ENCODE measurements around the gene COMMD10. TPM values are rescaled to one million over a fixed set of nuclear protein-coding genes. Genes with fewer than 3 reads are reported as not detected.

Gene COMMD10
- total RNA-seq, result 10 to 100 TPM; 19.7 to 23.0 TPM

DNA sequence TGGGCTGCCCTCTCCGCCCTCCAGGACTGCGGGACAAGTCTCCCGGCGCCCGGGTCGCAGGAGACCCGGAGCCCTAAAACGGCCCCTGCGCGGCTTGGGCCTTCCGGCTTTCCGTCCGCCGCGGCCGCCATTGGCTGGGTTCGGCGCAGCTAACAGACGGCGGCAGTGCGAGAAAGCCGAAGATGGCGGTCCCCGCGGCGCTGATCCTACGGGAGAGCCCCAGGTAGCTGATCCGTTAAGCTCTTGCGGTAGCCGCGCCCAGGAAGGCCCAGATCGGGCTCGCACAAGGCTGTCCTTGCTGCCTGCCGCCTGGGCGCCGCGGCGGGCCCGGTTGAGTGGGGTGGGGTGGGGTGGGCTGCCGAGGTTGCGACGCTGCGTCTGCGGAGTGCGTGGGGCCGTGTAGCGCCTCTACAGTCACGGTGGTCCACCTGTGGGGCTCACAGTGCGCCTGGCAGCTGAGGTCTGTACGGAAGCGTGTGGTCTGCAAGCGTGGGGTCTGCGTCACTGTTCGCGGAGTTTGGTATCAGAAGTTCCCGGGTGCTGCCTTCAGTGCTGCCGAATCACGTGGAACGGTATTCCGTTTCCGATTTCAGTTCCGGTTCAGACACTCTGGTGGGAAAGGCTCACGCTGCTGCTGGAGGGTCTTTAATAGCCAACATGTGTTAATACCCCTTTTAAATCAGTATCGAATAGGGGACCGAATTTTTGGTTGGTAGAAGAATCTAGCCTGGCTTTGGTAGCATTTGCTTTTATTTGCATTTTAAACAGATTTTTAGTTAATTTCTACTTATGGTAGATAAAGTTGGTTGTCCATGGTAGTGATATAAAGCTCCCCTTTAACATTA lies at the start of gene COMMD10:
TSS of gene COMMD10 (plus strand) at position 155 of the 845 bp plus-strand sequence.
- Mint-ChIP-seq H3K4me3 (peak within 1 kb of the TSS; percentile 88), H3K36me3 (ENCODE audit: low read depth) (peaks cover 29% of the 10 kb centered on the region), H3K4me1 (peaks cover 50% of the 10 kb centered on the region), H3K27ac (peak within 1 kb of the TSS; percentile 94), H3K27me3 (no peaks in the 10 kb centered on the region), H3K9me3 (ENCODE audit: low read depth) (no peaks in the 10 kb centered on the region)
- DNase-seq (peak; percentile 86), ATAC-seq (peak; percentile 87)
- POLR2A ChIA-PET, result interaction anchor here (0.6 kb wide), 1 partner anchor 460 kb away, joined by 4 read pairs; no protein-coding TSS in a partner anchor
- intact Hi-C loops (cut with DNase I, micrococcal nuclease), result loop anchor here (1.0 to 10.0 kb wide), 6 partner anchors 244 to 790 kb away; partner anchors contain the start of genes AP3S1 (in 2 of the 2), ATG12 (in 2 of the 2), CCDC112 (in 2 of the 2) and FEM1C (in 1 of the 2)
- CTCF ChIA-PET, result interaction anchor here (0.5 to 1.2 kb wide), 4 partner anchors 10 to 51 kb away, joined by 3 to 4 read pairs (median 4); no protein-coding TSS in a partner anchor

DNA sequence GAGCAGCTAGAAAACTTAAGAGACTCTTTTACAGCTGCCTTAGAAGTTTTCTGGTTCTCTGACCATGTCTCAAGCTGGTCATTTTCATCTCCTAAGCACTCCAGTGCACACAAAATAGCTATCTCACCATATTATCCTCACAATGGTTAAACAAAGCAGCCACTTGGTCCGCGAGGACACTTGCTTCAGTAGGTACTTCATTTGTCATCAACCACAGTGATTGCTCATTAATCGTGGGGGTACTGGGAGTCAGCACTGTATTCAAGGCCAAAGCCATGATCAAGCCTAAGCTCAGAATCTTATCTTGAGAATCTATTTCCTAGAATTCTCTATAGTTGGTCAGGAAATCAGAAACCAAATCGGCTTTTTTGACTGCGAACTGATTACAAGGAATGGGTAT lies 49.7 kb upstream of the COMMD10 start:
- DNase-seq (no peak), ATAC-seq (no peak)
- H3K36me3 Mint-ChIP-seq (ENCODE audit: low read depth), result no peaks in the 10 kb centered on the region
- H3K9me3 Mint-ChIP-seq (ENCODE audit: low read depth), result no peaks in the 10 kb centered on the region
- peaks cover 9% of the 10 kb centered on the region for H3K27me3 Mint-ChIP-seq
- ChIA-PET POLR2A (no interaction called here), CTCF (interaction anchor here (1.2 kb wide), 1 partner anchor 461 kb away, joined by 4 read pairs; no protein-coding TSS in a partner anchor)
- H3K4me1 Mint-ChIP-seq, result no peaks in the 10 kb centered on the region
- H3K4me3 Mint-ChIP-seq, result no peak overlapping the region
- no peak overlapping the region for H3K27ac Mint-ChIP-seq
- intact Hi-C loops (cut with DNase I, micrococcal nuclease), result no loop called here

GRCh38 chr5:116037236-116037822 lies 47.5 kb upstream of the COMMD10 start:
- no peak overlapping the region for H3K27ac Mint-ChIP-seq
- CTCF ChIA-PET, result no interaction called here
- DNase-seq (no peak), ATAC-seq (no peak)
- peaks cover 8% of the 10 kb centered on the region for H3K27me3 Mint-ChIP-seq
- no peak overlapping the region for H3K4me3 Mint-ChIP-seq
- no peaks in the 10 kb centered on the region for H3K9me3 Mint-ChIP-seq (ENCODE audit: low read depth)
- intact Hi-C loops (cut with DNase I, micrococcal nuclease), result no loop called here
- POLR2A ChIA-PET, result no interaction called here
- H3K4me1 Mint-ChIP-seq, result no peaks in the 10 kb centered on the region
- no peaks in the 10 kb centered on the region for H3K36me3 Mint-ChIP-seq (ENCODE audit: low read depth)

GRCh38 chr5:116038817-116039216 lies 46.0 kb upstream of the COMMD10 start:
- no peaks in the 10 kb centered on the region for H3K9me3 Mint-ChIP-seq (ENCODE audit: low read depth)
- peak; percentile 32 for DNase-seq
- H3K4me3 Mint-ChIP-seq, result no peak overlapping the region
- no peak for ATAC-seq
- no peaks in the 10 kb centered on the region for H3K36me3 Mint-ChIP-seq (ENCODE audit: low read depth)
- CTCF ChIA-PET, result no interaction called here
- intact Hi-C loops (cut with DNase I, micrococcal nuclease), result no loop called here
- no peaks in the 10 kb centered on the region for H3K4me1 Mint-ChIP-seq
- H3K27ac Mint-ChIP-seq, result no peak overlapping the region
- H3K27me3 Mint-ChIP-seq, result peaks cover 8% of the 10 kb centered on the region
- POLR2A ChIA-PET, result no interaction called here

- ATAC-seq, result no peak
- H3K9me3 Mint-ChIP-seq (ENCODE audit: low read depth), result no peaks in the 10 kb centered on the region
- no peak for DNase-seq
- CTCF ChIA-PET, result interaction anchor here (1.0 kb wide), 1 partner anchor 25 kb away, joined by 3 read pairs; no protein-coding TSS in a partner anchor
- no peaks in the 10 kb centered on the region for H3K36me3 Mint-ChIP-seq (ENCODE audit: low read depth)
- H3K4me3 Mint-ChIP-seq, result no peak overlapping the region
- POLR2A ChIA-PET, result no interaction called here
- H3K27ac Mint-ChIP-seq, result no peak overlapping the region
- H3K27me3 Mint-ChIP-seq, result peaks cover 8% of the 10 kb centered on the region
- no peaks in the 10 kb centered on the region for H3K4me1 Mint-ChIP-seq
- intact Hi-C loops (cut with DNase I, micrococcal nuclease), result no loop called here
Observed at GRCh38 chr5:116042375-116042774, 42.5 kb upstream of the COMMD10 start.

DNA sequence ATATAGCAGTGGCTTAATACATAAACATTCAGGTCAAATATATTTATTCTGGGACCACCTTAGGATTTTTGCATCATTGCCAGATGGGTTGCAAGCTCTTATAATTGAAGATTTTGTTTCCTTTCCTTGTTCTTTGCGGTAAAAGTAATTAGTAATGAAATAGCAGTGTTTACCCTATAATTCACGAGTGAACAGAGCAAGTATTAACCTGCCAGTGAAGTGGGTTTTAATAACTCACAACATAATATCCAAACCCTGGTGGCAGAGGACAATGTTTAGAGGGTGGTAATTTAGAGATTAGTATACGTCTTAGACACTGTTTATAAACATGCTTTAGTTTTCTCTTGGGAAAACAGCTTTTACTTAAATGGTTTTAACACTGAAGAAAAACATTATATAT lies 40.8 kb upstream of the COMMD10 start:
- CTCF ChIA-PET, result no interaction called here
- POLR2A ChIA-PET, result no interaction called here
- no peak overlapping the region for H3K27ac Mint-ChIP-seq
- H3K36me3 Mint-ChIP-seq (ENCODE audit: low read depth), result no peaks in the 10 kb centered on the region
- H3K4me1 Mint-ChIP-seq, result no peaks in the 10 kb centered on the region
- intact Hi-C loops (cut with DNase I, micrococcal nuclease), result no loop called here
- H3K27me3 Mint-ChIP-seq, result peaks cover 8% of the 10 kb centered on the region
- H3K4me3 Mint-ChIP-seq, result no peak overlapping the region
- ATAC-seq (no peak), DNase-seq (no peak)
- no peaks in the 10 kb centered on the region for H3K9me3 Mint-ChIP-seq (ENCODE audit: low read depth)

GRCh38 chr5:116045821-116046220 lies 39.0 kb upstream of the COMMD10 start:
- intact Hi-C loops (cut with DNase I, micrococcal nuclease), result no loop called here
- POLR2A ChIA-PET, result no interaction called here
- no peaks in the 10 kb centered on the region for H3K4me1 Mint-ChIP-seq
- no peaks in the 10 kb centered on the region for H3K36me3 Mint-ChIP-seq (ENCODE audit: low read depth)
- H3K4me3 Mint-ChIP-seq, result no peak overlapping the region
- no peak overlapping the region for H3K27ac Mint-ChIP-seq
- ATAC-seq, result no peak
- CTCF ChIA-PET, result interaction anchor here (0.6 kb wide), 1 partner anchor 13 kb away, joined by 4 read pairs; no protein-coding TSS in a partner anchor
- H3K9me3 Mint-ChIP-seq (ENCODE audit: low read depth), result no peaks in the 10 kb centered on the region
- H3K27me3 Mint-ChIP-seq, result peaks cover 10% of the 10 kb centered on the region
- DNase-seq, result no peak

- Mint-ChIP-seq H3K27me3 (peaks cover 13% of the 10 kb centered on the region), H3K4me3 (no peak overlapping the region), H3K9me3 (ENCODE audit: low read depth) (no peaks in the 10 kb centered on the region)
Observed at GRCh38 chr5:116046261-116046660, 38.6 kb upstream of the COMMD10 start.

GRCh38 chr5:116046823-116047222 lies 38.0 kb upstream of the COMMD10 start:
- ChIA-PET CTCF (no interaction called here), POLR2A (no interaction called here)
- Mint-ChIP-seq H3K27ac (no peak overlapping the region), H3K4me3 (no peak overlapping the region), H3K9me3 (ENCODE audit: low read depth) (no peaks in the 10 kb centered on the region), H3K36me3 (ENCODE audit: low read depth) (no peaks in the 10 kb centered on the region), H3K27me3 (peaks cover 13% of the 10 kb centered on the region), H3K4me1 (no peaks in the 10 kb centered on the region)
- ATAC-seq (no peak), DNase-seq (no peak)
- intact Hi-C loops (cut with DNase I, micrococcal nuclease), result no loop called here

More at GRCh38 chr5:116046261-116046660, 38.6 kb upstream of the COMMD10 start:
- no peaks in the 10 kb centered on the region for H3K4me1 Mint-ChIP-seq
- ATAC-seq (no peak), DNase-seq (no peak)
- no peak overlapping the region for H3K27ac Mint-ChIP-seq
- no peaks in the 10 kb centered on the region for H3K36me3 Mint-ChIP-seq (ENCODE audit: low read depth)
- intact Hi-C loops (cut with DNase I, micrococcal nuclease), result no loop called here
- POLR2A ChIA-PET, result no interaction called here
- CTCF ChIA-PET, result interaction anchor here (0.6 kb wide), 1 partner anchor 13 kb away, joined by 4 read pairs; no protein-coding TSS in a partner anchor

DNA sequence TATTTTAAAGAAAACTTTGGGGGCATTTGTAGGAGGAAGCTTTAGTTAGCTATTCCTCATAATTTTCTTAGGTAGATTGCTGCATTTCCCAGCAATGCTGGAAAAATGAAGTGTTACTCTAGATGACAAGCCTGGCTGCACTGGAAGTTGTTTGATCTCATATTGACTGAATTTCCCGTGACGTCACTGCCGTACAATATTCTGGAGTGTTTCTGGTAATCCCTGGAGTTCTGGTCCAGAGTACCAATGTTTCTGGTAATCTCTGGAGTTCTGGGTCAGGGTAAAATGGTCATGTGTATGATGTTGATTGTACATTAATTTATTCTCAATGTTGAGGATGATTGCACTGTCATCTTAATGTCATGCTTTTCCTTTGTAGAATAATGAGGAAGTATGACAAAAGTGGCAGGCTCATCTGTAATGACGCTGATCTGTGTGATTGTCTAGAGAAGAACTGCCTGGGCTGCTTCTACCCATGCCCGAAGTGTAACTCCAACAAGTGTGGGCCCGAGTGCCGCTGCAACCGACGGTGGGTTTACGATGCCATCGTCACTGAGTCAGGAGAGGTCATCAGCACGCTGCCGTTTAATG lies 26.4 kb upstream of the COMMD10 start:
- Mint-ChIP-seq H3K9me3 (ENCODE audit: low read depth) (peaks cover 2% of the 10 kb centered on the region), H3K36me3 (ENCODE audit: low read depth) (no peaks in the 10 kb centered on the region), H3K4me3 (no peak overlapping the region), H3K27me3 (peaks cover 17% of the 10 kb centered on the region), H3K27ac (no peak overlapping the region), H3K4me1 (no peaks in the 10 kb centered on the region)
- intact Hi-C loops (cut with DNase I, micrococcal nuclease), result no loop called here
- ChIA-PET CTCF (interaction anchor here (1.0 kb wide), 1 partner anchor 12 kb away, joined by 4 read pairs; no protein-coding TSS in a partner anchor), POLR2A (no interaction called here)
- DNase-seq, result no peak
- no peak for ATAC-seq

DNA sequence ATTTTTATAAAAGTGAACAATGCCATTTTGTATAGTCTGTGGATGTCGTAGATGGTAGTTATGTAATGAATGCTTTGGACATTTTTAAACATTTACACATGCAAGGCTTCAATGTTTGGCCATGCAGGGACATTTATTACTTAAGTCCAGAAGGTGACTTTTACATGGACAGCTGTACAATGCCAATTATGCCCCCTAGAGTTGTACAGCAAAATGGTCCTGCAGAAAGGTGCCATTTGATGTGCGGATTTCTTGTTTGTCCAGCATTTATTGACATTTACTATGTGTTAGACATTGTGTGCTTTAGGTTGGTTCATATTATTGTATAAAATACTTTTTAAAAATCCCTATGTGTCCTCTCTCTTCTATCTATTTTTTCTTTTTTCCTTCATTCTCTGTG lies 22.5 kb upstream of the COMMD10 start:
- no peak for DNase-seq
- POLR2A ChIA-PET, result no interaction called here
- no peaks in the 10 kb centered on the region for H3K9me3 Mint-ChIP-seq (ENCODE audit: low read depth)

More for the DNA sequence above, 22.5 kb upstream of the COMMD10 start:
- H3K36me3 Mint-ChIP-seq (ENCODE audit: low read depth), result no peaks in the 10 kb centered on the region
- H3K4me1 Mint-ChIP-seq, result no peaks in the 10 kb centered on the region
- ATAC-seq, result no peak
- intact Hi-C loops (cut with DNase I, micrococcal nuclease), result no loop called here
- H3K4me3 Mint-ChIP-seq, result no peak overlapping the region
- H3K27me3 Mint-ChIP-seq, result peaks cover 28% of the 10 kb centered on the region
- CTCF ChIA-PET, result no interaction called here
- no peak overlapping the region for H3K27ac Mint-ChIP-seq

Data from activated CD4-positive, alpha-beta T cell treated with anti-CD3 and anti-CD28 coated beads for 36 hours (primary cell).